ENCODE data around the gene GRIN1. TPM values are rescaled to one million over a fixed set of nuclear protein-coding genes. Genes with fewer than 3 reads are reported as not detected.

Gene GRIN1
- total and polyA plus RNA-seq, 2 of the 8 experiments (the other 6 are each of a cell fraction or from before 2014, with no cell fraction given) = 0.48 to 2.1 TPM

DNA sequence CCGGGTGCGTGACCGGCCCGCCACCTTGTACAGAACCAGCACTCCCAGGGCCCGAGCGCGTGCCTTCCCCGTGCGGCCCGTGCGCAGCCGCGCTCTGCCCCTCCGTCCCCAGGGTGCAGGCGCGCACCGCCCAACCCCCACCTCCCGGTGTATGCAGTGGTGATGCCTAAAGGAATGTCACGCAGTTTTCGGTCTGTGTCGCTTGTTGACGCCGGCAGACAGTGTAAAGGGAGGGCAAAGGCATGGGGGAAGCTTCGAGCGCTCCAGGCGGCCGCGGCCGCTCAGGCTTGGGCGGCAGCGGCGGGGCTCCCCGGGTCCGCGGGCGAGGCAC is 29.6 kb downstream of the GRIN1 start:
- FAIRE-seq (no peak), DNase-seq (ENCODE audit: low read depth in 1 of 2, low spot score in 2 of 2) (peak in 1 of 2 experiments; percentile 64)
- Histone ChIP-seq H3K4me2 (ENCODE audit: insufficient read depth in 1 of 2, low read depth in 2 of 2, low read length in 2 of 2) (peak overlapping the region; percentile 68 to 96), H3K27ac (ENCODE audit: low read depth, low read length) (no peak overlapping the region), H3K79me2 (ENCODE audit: control insufficient read depth in 1 of 2, insufficient read depth in 2 of 2, low read length in 2 of 2) (no peaks in the 10 kb centered on the region), H3K56ac (replicated peaks; ENCODE audit: insufficient read length, low read depth, low read length) (no peak overlapping the region), H2BK15ac (ENCODE audit: low read length) (no peak overlapping the region), H3K4me3 (ENCODE audit: extremely low read depth in 1 of 4, insufficient read depth in 2 of 4, low read depth in 3 of 4, low read length in 4 of 4) (peak overlapping the region; percentile 35 to 65 (median 49); a peak in 7 of 8 replicates), H2BK5ac (ENCODE audit: low read depth, low read length) (no peak overlapping the region), H2AFZ (ENCODE audit: low read length) (no peak overlapping the region), H3K4me1 (replicated peaks in 1 of 4; ENCODE audit: control insufficient read depth in 3 of 4, insufficient read depth in 4 of 4, low read length in 3 of 4) (peaks cover 0 to 16% (median 11%) of the 10 kb centered on the region in 4 experiments; a peak in 6 of 7 replicates), H4K5ac (ENCODE audit: insufficient read length, low read depth, low read length) (no peak overlapping the region), H4K20me1 (replicated peaks in 1 of 2; ENCODE audit: control insufficient read depth in 1 of 2, insufficient read depth in 2 of 2, low read length in 2 of 2) (peaks cover 0 to 13% of the 10 kb centered on the region in 2 experiments), H4K91ac (replicated peaks; ENCODE audit: insufficient read length, low read length) (no peak overlapping the region), H3K18ac (ENCODE audit: extremely low read depth, low read length) (no peak overlapping the region), H2BK120ac (replicated peaks; ENCODE audit: low read depth, low read length) (no peak overlapping the region), H2AK5ac (ENCODE audit: low read depth, low read length) (no peak overlapping the region), H3K9ac (replicated peaks in 1 of 4; ENCODE audit: extremely low read depth in 1 of 4, low read depth in 3 of 4, low read length in 3 of 4) (no peak overlapping the region), H3K27me3 (replicated peaks in 1 of 4; ENCODE audit: control insufficient read depth in 3 of 4, extremely low read depth in 1 of 4, insufficient read depth in 3 of 4, low read length in 3 of 4) (peaks cover 43 to 90% (median 74%) of the 10 kb centered on the region in 4 experiments), H3K4ac (replicated peaks; ENCODE audit: insufficient read length, low read depth, low read length) (no peak overlapping the region), H3K36me3 (ENCODE audit: control insufficient read depth in 2 of 4, insufficient read depth in 4 of 4, low read length in 3 of 4) (no peaks in the 10 kb centered on the region; a peak in 1 of 8 replicates), H3K23me2 (ENCODE audit: low read depth, low read length) (peaks cover 15% of the 10 kb centered on the region; the same call in 1 of the 2 replicates), H3K23ac (ENCODE audit: insufficient read length) (no peak overlapping the region), H3K14ac (ENCODE audit: insufficient read length) (no peak overlapping the region), H3K9me3 (ENCODE audit: insufficient read depth in 2 of 2, low read depth in 1 of 2, low read length in 1 of 2) (no peaks in the 10 kb centered on the region), H2BK20ac (ENCODE audit: low read length) (no peak overlapping the region), H4K8ac (ENCODE audit: extremely low read depth, insufficient read depth, low read length) (no peak overlapping the region), H2BK12ac (ENCODE audit: low read depth, low read length) (no peak overlapping the region), H3K79me1 (ENCODE audit: low read depth, low read length) (no peaks in the 10 kb centered on the region; the same call in 1 of the 2 replicates)
- ChIA-PET CTCF (ENCODE audit: partially characterized antibody) (interaction anchor here (0.9 to 2.2 kb wide), 5 partner anchors 11 to 139 kb away, joined by 3 to 5 read pairs (median 3); a partner anchor contains a TSS), POLR2A (ENCODE audit: partially characterized antibody) (interaction anchor here (0.6 to 3.0 kb wide), 9 partner anchors 11 to 98 kb away, joined by 3 to 14 read pairs (median 4); partner anchors contain the start of gene TUBB4B)
- whole genome bisulfite sequencing, 2 experiments (ENCODE audit: extremely low coverage in 1 of 2, insufficient coverage in 1 of 2, insufficient read length in 1 of 2, insufficient replicate concordance in 2 of 2, low coverage in 1 of 2, low lambda C conversion rate in 2 of 2, missing lambda C conversion rate in 1 of 2) = 0% methylated on average over 16 of the region's 36 CpGs; no CpG with 5 or more reads in 1 of the 2 experiments
- TF ChIP-seq EZH2 (IDR thresholded peaks at IDR 0.05; ENCODE audit: low read depth, low read length, severe bottlenecking) (peak; percentile 79), BCL11A (IDR thresholded peaks at IDR 0.05; ENCODE audit: low read depth in 2 of 2, low read length in 2 of 2) (no peak), CTBP2 (IDR thresholded peaks at IDR 0.05; ENCODE audit: borderline replicate concordance, insufficient read depth, insufficient read length, low read length) (no peak), SP4 (IDR thresholded peaks at IDR 0.05; ENCODE audit: low read length) (no peak), MAFK (IDR thresholded peaks at IDR 0.05; ENCODE audit: low read depth, low read length) (no peak), SUZ12 (IDR thresholded peaks at IDR 0.05; ENCODE audit: low read length) (peak; percentile 80), EGR1 (IDR thresholded peaks at IDR 0.05; ENCODE audit: borderline replicate concordance, low read depth, low read length) (no peak)
- TF ChIP-seq, protein P1, sequence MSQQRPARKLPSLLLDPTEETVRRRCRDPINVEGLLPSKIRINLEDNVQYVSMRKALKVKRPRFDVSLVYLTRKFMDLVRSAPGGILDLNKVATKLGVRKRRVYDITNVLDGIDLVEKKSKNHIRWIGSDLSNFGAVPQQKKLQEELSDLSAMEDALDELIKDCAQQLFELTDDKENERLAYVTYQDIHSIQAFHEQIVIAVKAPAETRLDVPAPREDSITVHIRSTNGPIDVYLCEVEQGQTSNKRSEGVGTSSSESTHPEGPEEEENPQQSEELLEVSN (IDR thresholded peaks at IDR 0.05) = 0 out of 2 replicates have a peak, but pooled peaks have one; percentile 27
- TF ChIP-seq, protein P2, sequence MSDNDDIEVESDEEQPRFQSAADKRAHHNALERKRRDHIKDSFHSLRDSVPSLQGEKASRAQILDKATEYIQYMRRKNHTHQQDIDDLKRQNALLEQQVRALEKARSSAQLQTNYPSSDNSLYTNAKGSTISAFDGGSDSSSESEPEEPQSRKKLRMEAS (IDR thresholded peaks at IDR 0.05) = peak; percentile 24

All from H1 (cell line).